ENCODE data around the gene CPED1. TPM values are rescaled to one million over a fixed set of nuclear protein-coding genes. Genes with fewer than 3 reads are reported as not detected.
"Not testable (repeated sequence)": the region's sequence is repeated elsewhere in the genome, so short reads cannot be mapped to it uniquely, and the experiment has no call there.

The CPED1 gene
- polyA plus RNA-seq, 1 donor = 8.4 TPM

DNA sequence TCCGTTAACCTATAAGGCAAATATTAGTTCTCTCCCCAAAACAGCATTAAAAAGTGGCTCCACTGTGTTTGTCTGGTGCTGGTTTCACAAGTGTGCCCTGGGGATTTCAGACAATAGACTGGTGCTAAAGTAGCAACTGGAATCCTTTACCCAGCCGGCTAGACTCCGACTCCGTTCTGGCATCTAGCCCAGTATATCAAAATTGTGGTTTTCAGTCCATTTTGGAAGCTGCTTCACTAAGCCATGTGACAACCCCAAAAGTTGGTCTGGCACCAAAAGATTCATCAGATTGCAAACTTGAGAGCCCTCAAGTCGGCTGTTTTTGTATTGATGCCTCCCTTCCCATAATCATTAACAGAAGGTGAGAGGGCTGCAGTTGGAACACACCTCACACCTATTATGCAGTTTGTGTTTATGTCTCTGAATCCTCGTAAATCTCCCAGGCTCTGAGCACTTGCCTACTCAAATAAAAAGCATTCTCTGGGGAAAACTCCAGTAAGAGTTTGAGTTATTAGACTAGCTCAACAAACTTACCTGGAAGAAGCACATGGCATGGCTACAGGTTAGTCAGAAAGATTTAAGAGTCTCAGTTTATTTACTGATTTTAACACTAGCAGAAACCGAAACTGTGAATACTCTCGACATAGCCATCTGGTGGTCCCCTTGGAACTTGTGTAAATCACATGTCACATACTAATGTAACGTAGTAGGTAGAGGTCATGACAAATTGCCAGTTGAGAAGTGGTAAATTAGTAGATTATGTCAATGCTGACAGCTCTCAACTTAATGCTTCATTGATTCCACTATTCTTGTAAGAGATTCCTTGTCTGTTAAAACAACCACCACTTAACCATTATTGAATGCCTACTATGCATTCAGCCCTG, 325.5 kb downstream of the CPED1 start:
- no peak for DNase-seq (ENCODE audit: low read depth)

DNA sequence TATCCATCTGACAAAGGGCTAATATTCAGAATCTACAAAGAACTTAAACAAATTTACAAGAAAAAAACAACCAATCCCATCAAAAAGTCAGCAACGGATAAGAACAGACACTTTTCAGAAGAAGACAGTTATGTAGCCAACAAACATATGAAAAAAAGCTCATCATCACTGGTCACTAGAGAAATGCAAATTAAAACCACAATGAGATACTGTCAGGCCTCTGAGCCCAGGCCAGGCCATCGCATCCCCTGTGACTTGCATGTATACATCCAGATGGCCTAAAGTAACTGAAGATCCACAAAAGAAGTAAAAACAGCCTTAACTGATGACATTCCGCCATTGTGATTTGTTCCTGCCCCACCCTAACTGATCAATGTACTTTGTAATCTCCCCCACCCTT, 326.7 kb downstream of the CPED1 start:
- not testable (repeated sequence) for DNase-seq (ENCODE audit: low read depth)

DNA sequence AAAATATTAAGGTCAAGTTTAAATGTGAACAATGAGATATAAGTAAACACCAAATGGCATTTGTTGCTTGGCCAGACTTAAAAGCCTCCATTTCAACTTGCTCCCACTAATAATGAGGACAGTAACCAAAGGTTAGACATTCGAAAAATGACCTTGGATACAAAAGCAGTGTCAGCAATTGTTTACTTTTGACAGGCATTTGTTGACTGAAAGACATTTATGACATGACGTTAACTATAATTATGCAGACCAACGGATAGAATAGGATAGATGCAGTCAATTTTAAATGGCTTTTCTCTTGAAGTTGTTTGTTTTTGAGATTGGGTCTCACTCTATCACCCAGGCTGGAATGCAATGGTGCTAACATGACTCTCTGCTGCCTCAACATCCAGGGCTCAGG, 333.9 kb downstream of the CPED1 start:
- DNase-seq (ENCODE audit: low read depth) = no peak

DNA sequence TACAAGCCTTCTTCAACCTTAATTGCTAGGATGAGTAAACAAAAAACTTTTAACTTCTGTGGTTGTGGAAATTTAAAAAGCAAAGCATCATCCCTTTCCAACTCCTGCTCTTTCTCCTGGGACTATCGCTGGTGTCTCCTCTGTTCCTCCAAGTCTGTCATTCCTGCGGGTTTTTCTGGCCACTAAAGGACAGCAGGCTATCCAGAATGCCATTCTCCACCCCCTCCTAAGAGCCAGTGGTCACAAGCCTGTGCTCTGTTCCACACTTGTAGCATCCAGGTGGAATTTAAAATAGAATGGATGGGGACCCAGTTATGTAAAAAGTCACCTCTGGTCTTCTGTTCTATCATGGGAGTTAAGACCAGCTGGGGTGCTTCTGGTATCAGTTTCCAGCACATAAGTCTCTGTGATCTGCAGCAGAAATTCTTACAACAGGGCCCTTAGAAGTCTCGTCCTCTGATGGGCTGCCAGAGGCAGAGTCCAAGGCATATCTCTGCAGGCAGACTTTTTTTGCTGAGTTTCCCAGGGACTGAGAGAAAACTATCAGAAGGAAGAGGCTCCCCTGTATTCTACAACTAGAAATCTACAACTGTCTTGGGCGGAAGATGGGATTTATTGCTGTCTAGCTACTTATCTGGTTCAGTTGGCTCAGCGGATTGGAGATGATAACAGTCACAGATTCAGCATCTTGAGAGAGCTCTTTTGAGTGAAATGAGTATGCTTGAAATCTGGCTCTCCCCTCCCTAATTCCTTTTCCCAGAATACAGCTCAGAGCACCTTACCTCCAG, 335.2 kb downstream of the CPED1 start:
- no peak for DNase-seq (ENCODE audit: low read depth)

DNA sequence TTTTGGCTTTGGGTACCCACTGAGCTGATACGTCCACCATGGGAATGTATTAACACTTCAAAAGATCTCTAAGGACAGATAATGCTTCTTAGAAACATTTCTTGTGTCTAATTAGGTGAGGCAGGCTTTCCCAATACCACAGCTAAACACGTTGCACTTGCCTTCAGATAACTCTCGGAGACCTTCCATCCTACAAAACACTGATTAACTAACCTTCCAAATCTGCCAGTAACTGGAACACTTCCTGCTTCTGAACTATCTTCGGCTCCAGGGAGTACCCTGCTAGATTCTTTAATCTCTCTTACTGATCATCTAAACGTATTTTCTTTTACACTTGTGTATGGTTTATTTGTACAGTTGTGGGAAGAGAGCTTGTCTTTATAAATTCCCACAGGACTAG, 339.2 kb downstream of the CPED1 start:
- no peak for DNase-seq (ENCODE audit: low read depth)

DNA sequence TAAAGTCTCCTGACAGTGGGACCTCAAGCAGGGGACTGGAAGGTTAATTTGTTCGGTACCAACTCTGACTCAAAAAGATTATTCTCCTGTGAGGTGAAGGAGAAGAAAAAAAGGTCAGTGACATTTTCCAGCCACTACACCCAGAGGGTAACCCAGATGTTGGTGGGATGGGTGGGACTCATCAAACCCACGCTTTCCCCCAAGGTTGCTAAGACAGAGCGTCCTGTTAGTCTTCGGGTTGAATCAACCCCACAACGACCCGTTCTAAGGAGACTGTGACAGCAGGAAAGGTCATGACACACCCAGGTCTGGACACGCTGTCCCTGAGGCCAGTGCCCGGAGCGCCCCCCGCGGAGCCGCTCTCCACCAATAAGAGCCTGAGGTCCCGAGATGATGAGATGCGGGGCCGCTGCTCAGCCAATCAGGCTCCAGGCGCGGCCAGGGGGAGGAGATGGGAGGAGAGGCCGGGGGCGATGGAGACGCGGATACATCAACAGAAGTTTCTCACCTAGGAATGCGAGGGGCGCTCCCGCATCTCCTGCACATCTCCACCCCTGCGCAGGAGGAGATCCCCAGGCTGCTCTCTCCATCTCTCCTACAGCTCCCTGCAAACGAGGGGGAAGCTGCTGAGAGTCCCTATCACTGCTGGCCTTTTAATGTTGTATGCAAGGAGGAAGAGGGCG, 340.1 kb downstream of the CPED1 start, which contains the start of gene WNT16:
Gene WNT16, plus strand, starts transcription at position 493 of the 683 bp plus-strand sequence. CDS start 293 bp downstream, outside the sequence.
- DNase-seq (ENCODE audit: low read depth) = no peak

DNA sequence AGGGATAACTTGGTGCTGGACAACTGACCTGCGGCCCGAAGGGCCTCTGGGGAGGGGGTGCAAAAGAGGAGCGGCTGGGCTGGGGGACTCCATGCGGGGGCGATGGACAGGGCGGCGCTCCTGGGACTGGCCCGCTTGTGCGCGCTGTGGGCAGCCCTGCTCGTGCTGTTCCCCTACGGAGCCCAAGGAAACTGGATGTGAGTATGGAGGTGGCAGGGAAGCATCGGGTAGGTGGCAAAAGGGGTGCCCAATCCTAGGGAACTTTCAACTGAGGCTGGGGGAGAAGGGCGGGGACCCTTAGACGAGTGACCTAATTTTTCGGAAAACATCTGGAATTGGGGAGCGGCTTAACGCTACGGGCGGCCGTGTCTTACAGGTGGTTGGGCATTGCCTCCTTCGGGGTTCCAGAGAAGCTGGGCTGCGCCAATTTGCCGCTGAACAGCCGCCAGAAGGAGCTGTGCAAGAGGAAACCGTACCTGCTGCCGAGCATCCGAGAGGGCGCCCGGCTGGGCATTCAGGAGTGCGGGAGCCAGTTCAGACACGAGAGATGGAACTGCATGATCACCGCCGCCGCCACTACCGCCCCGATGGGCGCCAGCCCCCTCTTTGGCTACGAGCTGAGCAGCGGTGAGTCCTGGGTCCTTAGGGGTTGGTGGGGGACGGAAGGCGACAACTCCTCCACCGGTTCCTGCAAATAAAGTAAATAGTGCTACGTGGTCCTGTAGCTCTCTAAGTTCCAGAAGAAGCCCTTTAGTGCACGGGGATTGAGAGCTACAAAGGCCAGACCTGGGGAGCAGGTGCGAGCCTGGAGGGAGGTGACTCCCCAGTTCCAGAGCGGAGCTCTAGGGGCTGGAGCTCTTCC, 340.9 kb downstream of the CPED1 start:
- no peak for DNase-seq (ENCODE audit: low read depth)

DNA sequence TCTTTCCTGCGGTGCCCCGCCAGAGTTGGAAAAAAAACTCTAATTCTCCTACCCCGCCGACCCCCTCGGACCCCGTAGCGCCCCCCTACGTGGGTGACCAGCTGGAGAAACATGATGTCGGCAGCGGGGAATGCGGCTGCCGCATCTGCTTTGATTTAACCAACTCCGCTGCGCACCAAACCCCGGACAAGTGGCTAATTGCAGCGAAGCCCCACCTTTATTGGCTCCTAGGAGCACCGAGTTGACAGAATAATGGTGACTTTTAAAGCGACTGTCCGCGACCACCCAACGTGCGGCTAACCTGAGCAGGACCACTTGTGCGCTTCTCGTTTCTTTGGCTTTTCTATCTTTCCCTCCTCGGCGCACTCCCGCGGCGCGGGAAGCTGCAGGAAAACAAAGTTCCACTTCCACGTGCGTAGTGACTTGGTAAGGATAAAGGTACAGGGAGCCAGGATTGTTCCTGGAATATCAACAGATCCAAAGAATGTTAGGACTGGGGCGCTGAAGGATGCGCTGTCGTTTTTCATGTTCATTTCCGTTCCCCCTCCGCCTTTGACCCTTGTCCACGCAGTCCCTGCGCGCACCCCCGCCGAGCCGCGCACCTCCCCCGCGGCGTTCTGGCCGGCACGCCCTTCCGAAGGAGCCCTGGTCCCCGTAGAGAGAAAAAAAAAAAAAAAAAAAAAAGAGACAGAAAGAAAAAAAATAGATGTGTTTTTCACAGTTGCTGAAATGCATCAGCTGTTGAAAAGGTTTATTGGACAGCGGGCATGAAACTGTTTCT, 341.7 kb downstream of the CPED1 start:
- DNase-seq (ENCODE audit: low read depth) = no peak

DNA sequence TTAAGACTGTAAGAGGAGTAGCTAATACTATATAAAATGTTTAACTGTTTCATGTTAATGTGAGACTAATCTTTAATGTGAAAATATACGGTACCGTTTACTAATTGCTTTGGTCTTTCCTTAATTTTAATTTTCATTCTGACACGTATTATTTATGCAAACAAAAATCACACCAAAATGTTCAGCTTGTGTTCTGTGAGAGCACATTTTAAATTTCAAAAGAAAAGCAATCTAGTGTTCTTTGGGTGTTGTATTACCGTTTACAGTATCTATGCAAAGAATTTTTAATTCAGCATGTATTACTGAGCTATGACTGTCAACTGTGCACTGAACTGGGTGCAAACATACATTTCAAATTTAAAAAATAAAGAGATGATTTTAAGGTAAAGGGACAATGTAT, 342.5 kb downstream of the CPED1 start:
- no peak for DNase-seq (ENCODE audit: low read depth)

DNA sequence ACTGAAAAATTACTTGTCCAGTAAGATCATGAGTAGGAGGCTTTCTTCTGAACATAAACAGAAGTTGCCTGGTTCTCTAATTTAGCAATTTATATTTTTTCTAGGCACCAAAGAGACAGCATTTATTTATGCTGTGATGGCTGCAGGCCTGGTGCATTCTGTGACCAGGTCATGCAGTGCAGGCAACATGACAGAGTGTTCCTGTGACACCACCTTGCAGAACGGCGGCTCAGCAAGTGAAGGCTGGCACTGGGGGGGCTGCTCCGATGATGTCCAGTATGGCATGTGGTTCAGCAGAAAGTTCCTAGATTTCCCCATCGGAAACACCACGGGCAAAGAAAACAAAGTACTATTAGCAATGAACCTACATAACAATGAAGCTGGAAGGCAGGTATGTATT, 343.1 kb downstream of the CPED1 start:
- DNase-seq (ENCODE audit: low read depth) = no peak

DNA sequence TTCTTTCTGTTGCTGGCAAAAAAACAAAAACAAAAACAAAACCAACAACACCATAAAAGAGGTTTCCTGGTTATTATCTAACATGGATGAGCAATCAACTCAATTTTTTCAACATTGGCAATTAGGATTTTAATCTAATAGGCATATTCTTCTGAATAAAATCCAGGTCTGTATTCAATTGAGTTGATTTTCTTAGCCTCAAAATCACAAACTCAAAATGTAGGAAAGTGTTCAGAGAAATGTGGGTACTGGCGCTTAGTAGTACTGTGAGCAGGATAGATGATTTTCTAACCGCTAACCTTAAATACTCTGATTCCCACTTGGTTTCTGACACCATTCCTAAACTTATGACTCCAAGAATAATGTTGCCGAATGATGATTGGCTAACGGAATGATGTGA, 345.9 kb downstream of the CPED1 start:
- DNase-seq (ENCODE audit: low read depth) = no peak

DNA sequence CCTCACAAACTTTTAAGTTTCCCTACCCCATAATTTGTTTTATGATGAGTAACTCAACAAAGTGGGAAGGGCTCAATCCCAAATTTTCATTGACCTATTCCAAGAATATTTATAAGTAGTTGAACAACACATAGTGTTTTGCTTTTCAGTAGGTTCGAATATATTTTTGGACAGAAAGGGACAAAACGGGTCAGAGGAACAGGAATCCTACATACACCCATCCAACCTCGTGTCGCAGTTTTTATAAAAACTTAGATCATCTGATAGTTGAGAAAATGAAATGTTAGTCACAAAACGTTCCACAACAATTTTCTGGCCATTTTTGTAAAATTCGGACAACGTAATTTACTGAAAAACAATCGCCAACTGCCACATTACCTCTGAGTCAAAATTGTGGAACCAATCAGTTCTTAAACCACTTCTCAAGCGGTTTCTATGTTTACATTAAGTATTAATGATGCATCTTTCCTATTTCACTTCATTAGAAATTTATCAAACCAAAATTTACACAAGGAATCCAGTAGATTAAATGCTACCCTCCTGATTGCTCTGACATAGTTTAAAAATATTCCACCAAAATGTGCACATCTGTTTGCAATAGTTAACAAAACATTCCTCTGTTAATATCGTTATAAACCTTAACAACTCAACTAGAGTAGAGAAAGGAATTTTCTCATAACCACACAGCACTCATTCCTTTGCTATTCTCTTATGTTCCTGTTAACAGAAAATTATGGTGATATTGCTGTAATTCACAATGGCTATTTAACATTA, 346.6 kb downstream of the CPED1 start:
- DNase-seq (ENCODE audit: low read depth) = no peak

DNA sequence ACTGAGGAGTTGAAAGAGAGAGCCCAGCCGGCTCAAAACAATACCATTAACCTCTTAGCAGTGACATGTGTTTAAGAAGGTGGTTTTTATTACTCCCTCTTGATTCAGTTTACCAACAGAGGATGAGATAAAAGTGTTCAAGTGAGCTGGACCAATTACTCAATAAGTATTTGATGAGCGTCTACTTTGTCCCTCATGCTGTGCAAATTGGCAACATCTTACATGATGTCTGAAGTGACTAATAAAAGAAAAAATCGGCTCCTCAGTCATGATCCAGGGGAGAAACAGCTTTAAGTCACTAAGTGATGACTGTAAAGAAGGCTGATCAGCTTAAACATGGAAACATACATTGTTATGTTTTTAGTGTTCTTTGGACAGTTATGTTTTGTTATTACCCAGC, 348.1 kb downstream of the CPED1 start:
- no peak for DNase-seq (ENCODE audit: low read depth)

DNA sequence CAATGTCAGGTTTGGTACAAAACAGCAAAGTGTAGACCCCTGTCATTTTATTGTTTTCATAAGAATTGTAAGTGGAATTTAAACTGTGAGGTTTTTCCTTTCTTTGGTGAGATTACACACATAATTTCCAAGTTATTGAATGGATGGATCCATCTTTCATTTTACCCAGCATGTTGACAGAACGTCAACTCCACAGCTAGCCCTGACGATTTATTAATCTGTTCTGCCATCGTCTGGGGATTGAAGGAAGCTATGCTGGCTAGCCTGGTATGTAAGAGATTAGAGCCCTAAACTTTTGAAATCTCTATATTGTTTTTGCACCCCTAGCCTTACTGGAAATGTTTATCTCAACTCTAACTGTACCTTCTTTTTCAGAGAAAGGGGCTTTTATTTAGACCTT, 348.9 kb downstream of the CPED1 start:
- DNase-seq (ENCODE audit: low read depth) = no peak

DNA sequence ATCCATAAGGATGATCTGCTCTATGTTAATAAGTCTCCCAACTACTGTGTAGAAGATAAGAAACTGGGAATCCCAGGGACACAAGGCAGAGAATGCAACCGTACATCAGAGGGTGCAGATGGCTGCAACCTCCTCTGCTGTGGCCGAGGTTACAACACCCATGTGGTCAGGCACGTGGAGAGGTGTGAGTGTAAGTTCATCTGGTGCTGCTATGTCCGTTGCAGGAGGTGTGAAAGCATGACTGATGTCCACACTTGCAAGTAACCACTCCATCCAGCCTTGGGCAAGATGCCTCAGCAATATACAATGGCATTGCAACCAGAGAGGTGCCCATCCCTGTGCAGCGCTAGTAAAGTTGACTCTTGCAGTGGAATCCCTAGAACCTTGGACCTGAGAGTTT, 350.6 kb downstream of the CPED1 start:
- DNase-seq (ENCODE audit: low read depth) = no peak

DNA sequence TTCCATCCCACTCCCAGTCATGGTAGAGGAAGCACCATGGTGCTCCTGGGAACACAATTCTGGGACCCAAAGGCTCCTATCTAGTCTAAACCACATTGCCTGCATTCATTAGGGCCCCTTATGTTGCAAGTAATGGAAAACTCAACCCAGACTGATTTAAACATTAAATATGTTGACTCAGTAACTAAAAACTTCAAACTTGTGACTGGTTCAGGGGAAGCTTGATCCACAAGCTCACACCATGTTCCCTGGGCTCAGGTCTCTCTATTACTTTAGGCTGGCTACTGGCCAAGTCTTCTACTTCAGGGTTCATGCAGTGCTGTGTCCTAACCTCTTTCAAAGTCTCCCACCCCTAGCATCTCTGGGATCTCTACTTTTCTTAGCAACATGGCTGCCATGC, 353.4 kb downstream of the CPED1 start:
- no peak for DNase-seq (ENCODE audit: low read depth)

DNA sequence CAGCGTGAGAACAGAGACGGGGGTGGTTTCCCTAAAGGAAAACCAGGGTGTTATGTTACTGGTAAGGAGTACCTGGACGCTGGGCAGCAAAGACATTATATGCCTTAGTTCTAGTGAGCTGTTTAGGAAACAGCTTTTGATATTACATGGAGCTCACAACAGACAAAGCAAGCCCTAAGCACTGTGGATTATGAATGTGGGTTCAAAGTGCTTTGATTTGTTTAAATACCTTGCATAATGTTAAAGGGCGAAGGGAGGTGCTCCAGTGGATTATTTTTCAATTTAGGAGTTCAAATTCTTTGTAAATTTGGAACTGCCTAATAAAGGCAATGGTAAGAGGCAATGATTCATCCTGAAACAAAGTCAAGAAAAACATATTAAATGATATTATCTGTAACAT, 354.1 kb downstream of the CPED1 start:
- no peak for DNase-seq (ENCODE audit: low read depth)

DNA sequence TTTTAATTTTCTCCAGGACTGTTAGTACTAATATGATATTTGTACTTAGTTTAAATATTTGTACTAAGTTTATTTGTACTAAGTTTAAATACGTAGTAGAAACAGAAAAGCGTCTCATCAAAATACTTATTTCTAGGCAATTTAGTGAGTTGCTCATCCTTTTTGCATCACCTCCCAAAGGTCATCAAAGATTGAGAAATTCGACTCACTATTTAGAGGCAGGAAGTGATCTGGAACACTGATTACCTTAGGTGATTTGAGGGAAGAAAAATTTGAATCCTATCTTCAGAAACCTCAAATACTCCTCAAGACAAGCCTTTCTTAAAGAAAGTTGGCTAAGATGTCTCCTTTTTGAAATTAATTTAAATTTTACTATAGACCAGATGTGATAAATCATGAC, 354.8 kb downstream of the CPED1 start:
- DNase-seq (ENCODE audit: low read depth) = no peak

DNA sequence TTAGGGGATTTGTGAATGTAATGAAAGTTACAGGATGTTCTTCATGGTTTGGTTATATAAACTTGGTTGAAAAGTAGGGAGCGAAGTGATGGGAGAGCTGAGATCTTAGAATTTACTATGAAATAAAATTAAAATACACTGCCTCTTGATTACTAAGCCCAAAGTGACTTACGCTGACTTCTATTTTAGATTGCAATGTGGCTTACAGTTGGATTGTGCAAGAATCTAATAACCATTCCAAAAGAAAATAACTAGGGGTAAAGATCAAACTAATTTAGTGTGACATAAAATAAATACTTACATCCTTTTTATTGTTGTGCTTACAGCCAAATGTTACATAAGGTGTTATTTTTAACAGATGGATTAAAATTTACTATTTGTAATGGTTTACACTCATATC, 355.6 kb downstream of the CPED1 start:
- DNase-seq (ENCODE audit: low read depth) = no peak

DNA sequence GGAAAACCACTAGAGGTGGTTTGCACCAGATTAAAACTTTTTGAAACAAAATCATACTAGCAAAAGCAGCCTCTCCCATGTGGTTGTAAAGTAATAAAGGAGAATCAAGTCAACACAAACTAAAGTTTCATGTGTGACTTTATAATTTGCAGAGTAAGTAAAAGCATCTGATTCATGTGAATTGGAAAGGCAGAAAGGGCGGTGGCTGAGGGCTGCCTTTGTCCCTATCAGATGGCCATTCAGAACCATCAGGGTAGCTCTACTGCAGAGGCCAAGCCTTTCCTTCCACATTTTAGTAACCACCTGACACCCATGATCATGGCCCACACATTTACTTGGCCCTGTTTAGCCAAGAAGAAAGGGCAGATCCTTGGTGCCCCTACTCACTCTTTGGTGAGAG, 356.0 kb downstream of the CPED1 start:
- DNase-seq (ENCODE audit: low read depth) = no peak

All from forelimb muscle (tissue), 1 donor.